ENCODE data around the gene RBMXL3. TPM values are rescaled to one million over a fixed set of nuclear protein-coding genes. Genes with fewer than 3 reads are reported as not detected.

RBMXL3 gene
- not detected for total RNA-seq (2013)
- polyA plus RNA-seq (not detected), polyA minus RNA-seq (not detected in 2 replicates), total RNA-seq (0 to 0.17 (median 0) reads per million in 11 experiments)

DNA sequence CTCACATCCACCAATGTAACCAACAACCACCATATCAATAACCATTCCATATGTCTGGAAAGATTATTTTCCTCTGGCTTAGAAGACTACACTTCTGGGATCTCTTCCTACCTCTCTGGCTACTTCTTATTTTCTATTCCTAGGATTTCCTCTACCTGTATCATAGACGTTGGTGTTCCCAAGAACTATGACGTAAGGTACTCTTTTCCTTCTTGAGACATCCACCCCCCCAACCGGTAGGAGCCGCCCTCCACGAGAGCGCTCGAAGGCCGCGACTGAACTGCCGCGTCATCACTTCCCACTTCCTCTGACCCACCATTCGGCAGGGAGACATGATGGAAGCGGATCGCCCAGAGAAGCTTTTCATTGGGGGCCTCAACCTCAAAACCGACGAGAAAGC is at the start of gene RBMXL3:
TSS of gene RBMXL3 (plus strand) at position 301 of the 400 bp plus-strand sequence. CDS start at position 333, 32 bp downstream.
- no peaks in the 10 kb centered on the region for H3K36me3 Mint-ChIP-seq
- Histone ChIP-seq H3K4me2 (replicated peaks; ENCODE audit: extremely low read depth, low read length, poor library complexity, severe bottlenecking) (no peak within 1 kb of the TSS), H3K4me3 (replicated peaks in 1 of 3; ENCODE audit: low read depth in 2 of 3, low read length in 3 of 3) (no peak within 1 kb of the TSS), H3K9me3 (replicated peaks in 1 of 2; ENCODE audit: control insufficient read depth in 1 of 2, insufficient read depth in 1 of 2, low read length in 2 of 2) (peaks cover 35 to 38% of the 10 kb centered on the region in 2 donors), H3K79me2 (ENCODE audit: insufficient read depth, low read length) (no peaks in the 10 kb centered on the region), H2AFZ (ENCODE audit: insufficient read depth, low read depth, low read length, poor library complexity, severe bottlenecking) (no peak within 1 kb of the TSS), H3K9ac (ENCODE audit: insufficient read depth, low read length, poor library complexity, severe bottlenecking) (no peak within 1 kb of the TSS), H3K36me3 (replicated peaks in 1 of 2; ENCODE audit: control insufficient read depth in 1 of 2, insufficient read depth in 2 of 2, low read length in 2 of 2) (no peaks in the 10 kb centered on the region), H3K27me3 (ENCODE audit: control insufficient read depth in 2 of 2, insufficient read depth in 2 of 2, low read length in 2 of 2) (no peaks in the 10 kb centered on the region), H3K4me1 (ENCODE audit: control insufficient read depth in 1 of 2, insufficient read depth in 2 of 2, low read length in 2 of 2) (no peaks in the 10 kb centered on the region), H4K20me1 (ENCODE audit: insufficient read depth, low read length) (no peaks in the 10 kb centered on the region), H3K27ac (ENCODE audit: low read depth in 1 of 2, low read length in 2 of 2) (no peak within 1 kb of the TSS)
- DNase-seq, result no peak
- WGBS (ENCODE audit: insufficient coverage), result no CpG with 5 or more reads among the region's 16 CpGs
- intact Hi-C loops (cut with micrococcal nuclease), result no loop called here
- TF ChIP-seq, protein P1, sequence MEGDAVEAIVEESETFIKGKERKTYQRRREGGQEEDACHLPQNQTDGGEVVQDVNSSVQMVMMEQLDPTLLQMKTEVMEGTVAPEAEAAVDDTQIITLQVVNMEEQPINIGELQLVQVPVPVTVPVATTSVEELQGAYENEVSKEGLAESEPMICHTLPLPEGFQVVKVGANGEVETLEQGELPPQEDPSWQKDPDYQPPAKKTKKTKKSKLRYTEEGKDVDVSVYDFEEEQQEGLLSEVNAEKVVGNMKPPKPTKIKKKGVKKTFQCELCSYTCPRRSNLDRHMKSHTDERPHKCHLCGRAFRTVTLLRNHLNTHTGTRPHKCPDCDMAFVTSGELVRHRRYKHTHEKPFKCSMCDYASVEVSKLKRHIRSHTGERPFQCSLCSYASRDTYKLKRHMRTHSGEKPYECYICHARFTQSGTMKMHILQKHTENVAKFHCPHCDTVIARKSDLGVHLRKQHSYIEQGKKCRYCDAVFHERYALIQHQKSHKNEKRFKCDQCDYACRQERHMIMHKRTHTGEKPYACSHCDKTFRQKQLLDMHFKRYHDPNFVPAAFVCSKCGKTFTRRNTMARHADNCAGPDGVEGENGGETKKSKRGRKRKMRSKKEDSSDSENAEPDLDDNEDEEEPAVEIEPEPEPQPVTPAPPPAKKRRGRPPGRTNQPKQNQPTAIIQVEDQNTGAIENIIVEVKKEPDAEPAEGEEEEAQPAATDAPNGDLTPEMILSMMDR (IDR thresholded peaks at IDR 0.05), result no peak
- peaks cover 3 to 32% (median 31%) of the 10 kb centered on the region in 7 donors for H3K9me3 Mint-ChIP-seq
- no peak within 1 kb of the TSS for H3K27ac Mint-ChIP-seq
- H3K4me1 Mint-ChIP-seq, result no peaks in the 10 kb centered on the region
- H3K27me3 Mint-ChIP-seq (ENCODE audit: low read depth in 3 of 3), result peaks cover 0 to 2% (median 0%) of the 10 kb centered on the region in 3 donors
- no peak within 1 kb of the TSS for H3K4me3 Mint-ChIP-seq

DNA sequence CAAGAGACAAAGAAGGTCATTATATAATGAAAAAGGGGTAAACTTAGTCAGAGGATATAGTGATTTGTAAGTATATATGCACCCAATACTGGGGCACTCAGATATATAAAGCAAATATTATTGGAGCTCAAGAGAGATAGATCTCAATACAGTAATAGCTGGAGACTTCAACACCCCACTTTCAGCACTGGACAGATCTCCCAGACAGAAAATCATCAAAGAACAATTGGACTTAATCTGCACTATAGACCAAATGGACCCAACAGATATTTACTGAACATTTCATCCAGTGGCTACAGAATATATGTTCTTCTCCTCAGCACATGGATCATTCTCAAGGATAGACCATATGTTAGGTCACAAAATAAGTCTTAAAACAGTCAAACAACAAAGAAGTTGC is 47.2 kb upstream of the RBMXL3 start:
- no peak overlapping the region for H3K4me2 ChIP-seq (replicated peaks; ENCODE audit: extremely low read depth, low read length, poor library complexity, severe bottlenecking)
- H3K36me3 Mint-ChIP-seq, result no peaks in the 10 kb centered on the region
- H3K27ac Mint-ChIP-seq, result no peak overlapping the region
- TF ChIP-seq, protein P1 (IDR thresholded peaks at IDR 0.05), result no peak
- peaks cover 0 to 9% (median 1%) of the 10 kb centered on the region in 3 donors for H3K27me3 Mint-ChIP-seq (ENCODE audit: low read depth in 3 of 3)
- H3K27ac ChIP-seq (ENCODE audit: low read depth in 1 of 2, low read length in 2 of 2), result no peak overlapping the region
- no peak for DNase-seq
- H2AFZ ChIP-seq (ENCODE audit: insufficient read depth, low read depth, low read length, poor library complexity, severe bottlenecking), result no peak overlapping the region
- H3K4me3 ChIP-seq (replicated peaks in 1 of 3; ENCODE audit: low read depth in 2 of 3, low read length in 3 of 3), result no peak overlapping the region
- intact Hi-C loops (cut with micrococcal nuclease), result no loop called here
- H3K9ac ChIP-seq (ENCODE audit: insufficient read depth, low read length, poor library complexity, severe bottlenecking), result no peak overlapping the region
- no peaks in the 10 kb centered on the region for H3K4me1 Mint-ChIP-seq
- H4K20me1 ChIP-seq (ENCODE audit: insufficient read depth, low read length), result no peaks in the 10 kb centered on the region
- H3K27me3 ChIP-seq (ENCODE audit: control insufficient read depth in 2 of 2, insufficient read depth in 2 of 2, low read length in 2 of 2), result no peaks in the 10 kb centered on the region
- H3K4me3 Mint-ChIP-seq, result no peak overlapping the region
- H3K4me1 ChIP-seq (ENCODE audit: control insufficient read depth in 1 of 2, insufficient read depth in 2 of 2, low read length in 2 of 2), result no peaks in the 10 kb centered on the region
- H3K79me2 ChIP-seq (ENCODE audit: insufficient read depth, low read length), result no peaks in the 10 kb centered on the region
- peaks cover 0 to 6% of the 10 kb centered on the region in 2 donors for H3K9me3 ChIP-seq (replicated peaks in 1 of 2; ENCODE audit: control insufficient read depth in 1 of 2, insufficient read depth in 1 of 2, low read length in 2 of 2)
- peaks cover 0 to 8% (median 4%) of the 10 kb centered on the region in 7 donors for H3K9me3 Mint-ChIP-seq
- no peaks in the 10 kb centered on the region for H3K36me3 ChIP-seq (replicated peaks in 1 of 2; ENCODE audit: control insufficient read depth in 1 of 2, insufficient read depth in 2 of 2, low read length in 2 of 2)
